ENCODE data around the gene RAB4B. TPM values are rescaled to one million over a fixed set of nuclear protein-coding genes. Genes with fewer than 3 reads are reported as not detected.

RAB4B gene, protein sequence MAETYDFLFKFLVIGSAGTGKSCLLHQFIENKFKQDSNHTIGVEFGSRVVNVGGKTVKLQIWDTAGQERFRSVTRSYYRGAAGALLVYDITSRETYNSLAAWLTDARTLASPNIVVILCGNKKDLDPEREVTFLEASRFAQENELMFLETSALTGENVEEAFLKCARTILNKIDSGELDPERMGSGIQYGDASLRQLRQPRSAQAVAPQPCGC
- 25.6 and 34.7 TPM in 2 replicates for total RNA-seq

DNA sequence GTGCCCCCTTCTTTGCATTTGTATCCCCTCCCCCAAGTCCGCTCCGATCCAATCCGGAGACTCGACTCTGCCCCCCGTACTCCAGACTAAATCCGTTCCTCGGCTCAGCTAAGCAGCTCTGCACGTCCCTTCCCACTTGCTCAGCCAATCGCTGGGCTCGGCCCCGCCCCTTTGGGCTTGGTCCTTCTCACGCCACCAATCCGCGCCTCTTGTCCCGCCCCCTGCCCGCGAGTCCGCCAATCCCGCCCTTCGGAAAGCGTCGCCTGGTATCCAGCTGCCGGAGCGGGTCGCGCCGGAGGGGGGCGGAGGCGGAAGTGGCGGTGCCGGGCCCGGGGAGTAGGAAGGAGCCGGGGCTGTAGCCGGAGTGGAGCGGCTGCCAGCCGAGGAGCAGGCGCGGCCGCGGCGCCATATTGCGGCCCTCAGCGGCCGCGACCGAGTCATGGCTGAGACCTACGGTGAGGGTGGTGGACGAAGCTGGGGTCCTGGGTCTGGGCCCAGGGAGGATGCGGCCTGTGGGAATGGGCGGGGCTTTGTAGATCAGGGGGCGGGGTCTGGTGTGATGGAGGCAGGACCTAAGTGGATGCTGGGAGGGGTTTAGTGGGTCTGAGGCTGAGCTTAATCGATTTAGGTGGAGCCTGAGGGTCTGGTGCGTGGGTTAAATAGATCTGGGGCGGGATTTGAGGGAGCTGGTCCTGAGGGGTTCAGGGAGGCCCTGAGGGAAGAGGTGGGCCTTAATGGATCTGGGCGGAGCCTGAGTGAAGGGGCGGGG lies at the start of gene RAB4B:
Gene RAB4B, plus strand, starts transcription at position 311 of the 769 bp plus-strand sequence. Its CDS starts 129 bp downstream, at position 440.

DNA sequence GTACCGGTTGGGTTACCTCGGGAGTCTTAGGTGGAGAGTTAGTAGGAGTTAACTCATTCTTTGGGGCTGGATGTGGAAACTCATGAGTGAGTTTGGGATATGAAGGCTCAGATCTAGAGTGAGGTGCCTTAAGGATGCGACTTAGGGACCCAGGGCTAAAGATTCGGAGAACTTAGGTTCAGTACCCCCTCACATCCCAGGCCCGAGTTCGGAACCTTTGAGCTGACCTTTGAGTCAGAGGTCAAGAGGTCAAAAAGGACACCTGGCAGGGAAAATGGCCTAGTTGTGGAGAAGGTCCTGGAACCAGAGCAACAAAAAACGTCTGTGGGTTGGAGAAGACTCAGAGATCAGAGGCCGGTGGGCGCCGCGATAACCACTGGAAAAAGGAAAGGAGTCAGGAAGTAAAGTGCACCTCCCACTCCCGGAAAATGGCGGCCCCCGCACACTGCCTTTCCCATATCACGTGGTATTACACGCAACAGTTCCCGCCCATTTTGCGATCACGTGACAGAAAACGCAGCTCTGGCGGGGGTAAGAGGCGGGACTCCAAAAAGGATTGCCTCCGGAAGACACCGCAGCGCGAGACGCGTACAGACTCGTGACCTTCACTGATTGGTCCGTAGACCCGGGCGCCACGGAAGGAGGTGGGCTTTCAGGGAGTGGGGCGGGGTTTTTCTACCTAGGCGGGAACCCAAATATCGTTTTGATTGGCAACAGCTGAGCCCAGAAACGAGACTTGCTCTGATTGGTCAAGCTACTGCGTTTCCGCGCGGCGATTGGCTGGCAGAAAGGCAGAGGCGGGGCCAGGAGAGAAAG lies 27.8 kb upstream of the RAB4B start, which contains the start of gene ACTMAP:
Gene ACTMAP, minus strand, starts transcription at position 420 of the 816 bp plus-strand sequence. CDS start 674 bp downstream, outside the sequence.

GRCh38 chr19:40750874-40751537 lies 27.0 kb upstream of the RAB4B start, which contains the start of gene SNRPA:
Gene SNRPA (plus strand): TSS chr19:40751203. CDS start chr19:40751409, 206 bp downstream.

GRCh38 chr19:40774916-40775631 lies 3.0 kb upstream of the RAB4B start, which contains the start of gene MIA:
Gene MIA (plus strand): TSS chr19:40775521. CDS start chr19:40775543, 22 bp downstream.

DNA sequence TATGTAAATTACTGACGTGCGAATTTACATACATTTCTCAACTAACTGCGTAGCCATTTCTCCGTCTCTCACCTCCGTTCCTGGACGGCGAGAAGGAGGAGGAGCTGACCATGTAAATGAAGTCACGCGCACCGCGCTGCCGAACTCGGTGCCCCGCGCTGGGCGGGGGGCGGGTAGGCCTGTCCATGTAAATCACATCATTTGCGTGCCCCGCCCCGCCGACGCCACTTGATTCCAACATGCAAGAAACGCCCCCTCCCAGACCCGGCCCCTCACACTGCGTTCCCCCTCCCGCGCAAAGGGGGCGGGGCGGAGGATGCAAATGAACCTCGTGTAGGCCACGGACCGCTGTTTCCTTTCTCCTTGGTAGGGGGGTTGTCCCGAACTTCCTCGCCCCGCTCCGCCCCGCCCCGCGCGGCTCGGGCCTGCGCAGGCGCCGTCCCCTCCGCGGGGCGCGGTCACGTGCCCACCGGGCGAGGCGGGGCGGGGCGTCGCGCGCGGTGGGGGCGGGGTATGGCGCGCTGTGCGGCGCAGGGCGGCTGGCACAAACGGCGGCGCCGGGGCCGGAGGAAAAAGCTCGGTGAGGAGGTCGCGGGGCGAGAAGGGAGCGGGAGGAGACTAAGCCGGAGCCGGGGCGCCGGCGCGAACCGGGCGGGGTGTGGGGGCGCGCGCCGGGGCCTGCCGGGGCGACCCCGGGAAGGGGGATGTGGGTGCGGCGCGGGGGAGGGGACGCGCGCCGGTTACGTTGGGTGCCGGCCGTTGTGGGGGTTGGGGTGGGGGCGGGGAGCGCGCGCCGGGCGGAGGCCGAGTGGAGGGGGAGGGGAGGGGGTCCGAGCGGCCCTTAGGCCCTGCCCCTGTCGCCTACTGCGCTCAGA lies 20.9 kb downstream of the RAB4B start, which contains the start of gene EGLN2:
Gene EGLN2, plus strand, starts transcription at position 509 of the 875 bp plus-strand sequence. CDS start 1,382 bp downstream, outside the sequence.

Other genes with a start within 250 kb of the RAB4B start
- gene SHKBP1, start 201.4 kb upstream of the RAB4B start, total RNA-seq = 89.6 and 112 TPM in 2 replicates
- gene LTBP4, start 176.9 kb upstream of the RAB4B start, total RNA-seq = 13.9 and 15.7 TPM in 2 replicates
- 25.7 and 28.6 TPM in 2 replicates for gene NUMBL, start 87.6 kb upstream of the RAB4B start, total RNA-seq
- 8.0 and 23.5 TPM in 2 replicates for gene COQ8B, start 61.4 kb upstream of the RAB4B start, total RNA-seq
- gene ITPKC, start 61.1 kb upstream of the RAB4B start, total RNA-seq = 17.2 and 19.3 TPM in 2 replicates
- 3.6 and 3.8 TPM in 2 replicates for gene ACTMAP, start 27.8 kb upstream of the RAB4B start, total RNA-seq
- 97.3 and 109 TPM in 2 replicates for gene SNRPA, start 27.0 kb upstream of the RAB4B start, total RNA-seq
- not detected in 2 replicates for gene MIA, start 2.7 kb upstream of the RAB4B start, total RNA-seq
- gene EGLN2, start 20.9 kb downstream of the RAB4B start, total RNA-seq = 110 and 111 TPM in 2 replicates
- not detected in 2 replicates for gene CYP2A6, start 72.2 kb downstream of the RAB4B start, total RNA-seq
- gene CYP2A7, start 104.0 kb downstream of the RAB4B start, total RNA-seq = not detected in 2 replicates
- gene CYP2B6, start 213.0 kb downstream of the RAB4B start, total RNA-seq = not detected in 2 replicates